Spleen (tissue), 11 donors: ENCODE measurements around the gene VSIG2. TPM values are rescaled to one million over a fixed set of nuclear protein-coding genes. Genes with fewer than 3 reads are reported as not detected.

Source experiments
- DNase-seq: peaks from one replicate; pipeline ENCODE4 v3.0.0-alpha.2; 2020
- H3K27ac ChIP-seq, 8 donors: fragments of 200-600 bp; sonication (generic) in 7 of 8; 1 replicate in 4 of 8; 2 replicates in 4 of 8; pipeline versions ENCODE4 v1.5.0 to v1.8.0; 2016 to 2021; ENCODE audit warnings: inconsistent platforms in 4 of 8, mild to moderate bottlenecking in 4 of 8, moderate library complexity in 1 of 8
- H3K27me3 ChIP-seq, 7 donors: fragments of 200-600 bp; sonication (generic) in 6 of 7; replicated peaks in 1 of 7; 1 replicate in 4 of 7; 2 replicates in 3 of 7; pipeline versions ENCODE4 v1.5.0 to v1.8.0; 2016 to 2021; ENCODE audit warnings: inconsistent platforms in 3 of 7, mild to moderate bottlenecking in 1 of 7
- H3K36me3 ChIP-seq, 6 donors: fragments of 200-600 bp; sonication (generic) in 5 of 6; 1 replicate in 4 of 6; 2 replicates in 2 of 6; pipeline versions ENCODE4 v1.5.0 to v1.8.0; 2016 to 2021; ENCODE audit warnings: inconsistent platforms in 2 of 6
- H3K4me1 ChIP-seq, 6 donors: fragments of 200-600 bp; sonication (generic) in 5 of 6; 1 replicate in 3 of 6; 2 replicates in 3 of 6; pipeline versions ENCODE4 v1.5.0 to v1.8.0; 2016 to 2021; ENCODE audit warnings: inconsistent platforms in 3 of 6
- H3K4me3 ChIP-seq, 8 donors: fragments of 200-600 bp; sonication (generic) in 7 of 8; 1 replicate in 4 of 8; 2 replicates in 4 of 8; pipeline versions ENCODE4 v1.5.0 to v1.8.0; 2016 to 2021; ENCODE audit warnings: inconsistent platforms in 4 of 8, mild to moderate bottlenecking in 4 of 8, moderate library complexity in 2 of 8
- H3K9me3 ChIP-seq, 8 donors: fragments of 200-600 bp; sonication (generic) in 7 of 8; 1 replicate in 4 of 8; 2 replicates in 4 of 8; pipeline versions ENCODE4 v1.5.0 to v1.8.0; 2016 to 2021; ENCODE audit warnings: inconsistent platforms in 4 of 8
- CTCF ChIP-seq, 11 experiments: fragments of 200-600 bp in 7 of 11; fragments of 450-650 bp in 4 of 11; sonication (generic) in 4 of 11; IDR thresholded peaks in 8 of 11; conservative IDR thresholded peaks in 3 of 11; 1 replicate in 7 of 11; 2 replicates in 4 of 11; pipeline versions ENCODE4 v1.4.0 to v1.8.0; 2016 to 2021; ENCODE audit warnings: antibody characterized with exemption in 11 of 11, inconsistent platforms in 4 of 11, mild to moderate bottlenecking in 1 of 11
- POLR2A ChIP-seq, 3 donors: fragments of 450-650 bp; IDR thresholded peaks; one replicate each; pipeline ENCODE4 v1.5.1; 2017; ENCODE audit warnings: antibody characterized with exemption in 3 of 3, mild to moderate bottlenecking in 1 of 3
- POLR2AphosphoS5 ChIP-seq, 3 donors: sonication (generic); formaldehyde crosslinking; IDR thresholded peaks; one replicate each; pipeline ENCODE4 v1.5.1; 2017; ENCODE audit warnings: antibody characterized with exemption in 3 of 3
- WGBS, 5 donors: extraction: QIAGEN DNeasy Blood & Tissue Kit in 3 of 5; methylation state at CpG; one replicate each; pipeline versions ENCODE4 v1.1.5 to v1.1.7; 2013 to 2018; 5-methylcytosine and 5-hydroxymethylcytosine counted together
- intact Hi-C: fragments of 100-400 bp; cut with DNase I; formaldehyde crosslinking; loops from one replicate; pipeline ENCODE4 v1.15.0; 2023; ENCODE audit warnings: low total_unique reads
- polyA plus RNA-seq, 3 donors: library from polyadenylated mRNA; stranded (reverse); fragments of 200-250 nt; gene quantifications; one replicate each; pipeline ENCODE4 v1.2.1, GENCODE V29; 2013
- total RNA-seq, 7 donors: library from RNA; depleted of rRNA in 3 of 7; stranded (reverse); fragments of >200 nt in 3 of 7; fragmentation: NEBNext Ultra II Directional in 4 of 7; extraction: Animal tissue kit (Norgen Biotek cat#: 25700) in 4 of 7; gene quantifications; one replicate each; pipeline versions ENCODE4 v1.1.0 to v1.2.1, GENCODE V29; 2016 to 2021
- donor health status: healthy with polysubstance abuse.
- donor health status: DM: no; HTN: no; CAD: no; lungs with moderate emphysema.
- donor health status: DM: no; HTN: no; CAD: no.
- donor health status: Bipolar disorder and iron deficiency.
- donor health status: healthy.
- donor health status: DM: no; HTN: no; CAD: no.
- donor health status: DM: yes; HTN: yes; CAD: no.

Gene VSIG2
- total and polyA plus RNA-seq, 10 donors: 0.43 to 2.1 (median 1.2) TPM; not detected in 3

GRCh38 chr11:124725719-124726105 lies 26.3 kb downstream of the VSIG2 start:
- H3K36me3 ChIP-seq: no peaks in the 10 kb centered on the region
- intact Hi-C loops: no loop called here
- no peaks in the 10 kb centered on the region for H3K9me3 ChIP-seq
- H3K4me1 ChIP-seq: peaks cover 0 to 31% (median 17%) of the 10 kb centered on the region in 6 donors
- peaks cover 0 to 12% (median 0%) of the 10 kb centered on the region in 7 donors for H3K27me3 ChIP-seq
- H3K4me3 ChIP-seq: peak overlapping the region in 1 of 8 donors; percentile 32
- WGBS, 5 donors: 10 to 27% (median 19%) methylated on average over 6 of the region's 6 CpGs
- TF ChIP-seq POLR2A (IDR thresholded peaks at IDR 0.05) (no peak), CTCF (IDR thresholded peaks at IDR 0.05 in 8 of 11, conservative IDR thresholded peaks at IDR 0.05 in 3 of 11) (no peak), POLR2AphosphoS5 (IDR thresholded peaks at IDR 0.05) (no peak)
- no peak for DNase-seq
- H3K27ac ChIP-seq: peak overlapping the region in 5 of 8 donors; percentile 29 to 59 (median 46)

DNA sequence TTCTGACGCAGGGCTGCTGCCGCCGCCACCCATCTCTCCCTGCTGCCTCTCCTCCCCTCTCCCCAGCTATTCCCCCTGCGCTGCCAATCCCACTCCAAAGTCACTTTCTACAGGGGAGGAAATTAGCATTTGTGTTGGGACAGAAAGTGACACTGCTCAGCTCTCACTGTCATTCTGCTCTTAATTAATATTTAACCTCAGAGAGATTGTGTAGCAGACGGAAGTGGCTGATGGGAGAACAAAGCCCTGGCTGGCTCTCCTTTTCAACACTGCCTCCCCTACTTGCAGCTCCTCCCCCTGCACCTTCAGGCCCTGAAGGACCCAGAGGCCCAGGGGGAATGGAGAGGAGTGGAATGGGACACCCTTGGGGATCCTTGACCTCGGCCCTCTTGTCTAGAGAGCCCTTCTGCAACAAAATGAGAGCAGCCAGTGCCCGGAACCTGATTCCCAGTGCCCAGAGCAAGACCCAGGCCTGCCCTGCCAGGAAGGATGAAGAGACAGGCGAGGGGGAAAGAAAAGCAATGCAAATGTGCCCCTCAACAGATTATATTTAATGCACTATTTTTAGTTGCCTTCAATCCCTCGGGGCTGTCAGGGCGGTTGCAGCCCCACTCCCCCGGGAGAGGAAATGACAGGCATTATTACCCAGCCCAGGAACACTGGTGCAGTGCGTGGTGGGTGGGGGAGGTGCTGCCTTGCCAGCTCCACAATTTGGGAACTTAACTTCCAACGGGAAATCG lies 26.9 kb downstream of the VSIG2 start:
- Histone ChIP-seq H3K4me3 (peak overlapping the region in 1 of 8 donors; percentile 32), H3K36me3 (no peaks in the 10 kb centered on the region), H3K9me3 (no peaks in the 10 kb centered on the region), H3K4me1 (peaks cover 0 to 31% (median 17%) of the 10 kb centered on the region in 6 donors), H3K27ac (peak overlapping the region in 5 of 8 donors; percentile 29 to 59 (median 46)), H3K27me3 (peaks cover 0 to 12% (median 0%) of the 10 kb centered on the region in 7 donors)
- TF ChIP-seq POLR2AphosphoS5 (IDR thresholded peaks at IDR 0.05) (peak in 1 of 3 donors; percentile 46), CTCF (IDR thresholded peaks at IDR 0.05 in 8 of 11, conservative IDR thresholded peaks at IDR 0.05 in 3 of 11) (no peak)
- intact Hi-C loops: no loop called here
- peak; percentile 74 for DNase-seq
- WGBS, 5 donors: 30 to 37% (median 33%) methylated on average over 13 to 14 of the region's 14 CpGs

- DNase-seq: no peak
- no peak overlapping the region for H3K4me3 ChIP-seq
- intact Hi-C loops: no loop called here
- no peaks in the 10 kb centered on the region for H3K36me3 ChIP-seq
- no peak overlapping the region for H3K27ac ChIP-seq
- H3K4me1 ChIP-seq: peaks cover 8 to 41% (median 31%) of the 10 kb centered on the region in 6 donors
- TF ChIP-seq POLR2A (IDR thresholded peaks at IDR 0.05) (no peak), CTCF (IDR thresholded peaks at IDR 0.05 in 8 of 11, conservative IDR thresholded peaks at IDR 0.05 in 3 of 11) (no peak), POLR2AphosphoS5 (IDR thresholded peaks at IDR 0.05) (no peak)
- 18 to 31% (median 28%) methylated on average over 6 of the region's 6 CpGs for WGBS, 5 donors
- peaks cover 0 to 36% (median 15%) of the 10 kb centered on the region in 7 donors for H3K27me3 ChIP-seq
- no peaks in the 10 kb centered on the region for H3K9me3 ChIP-seq
Observed at GRCh38 chr11:124722176-124722575, 29.9 kb downstream of the VSIG2 start.

- intact Hi-C loops: no loop called here
- H3K9me3 ChIP-seq: no peaks in the 10 kb centered on the region
- H3K27me3 ChIP-seq: peaks cover 0 to 50% (median 15%) of the 10 kb centered on the region in 7 donors
- 81 to 92% (median 90%) methylated on average over 2 of the region's 2 CpGs for WGBS, 5 donors
- no peak for TF ChIP-seq POLR2AphosphoS5 (IDR thresholded peaks at IDR 0.05)
- no peak for TF ChIP-seq CTCF (IDR thresholded peaks at IDR 0.05 in 8 of 11, conservative IDR thresholded peaks at IDR 0.05 in 3 of 11)
- TF ChIP-seq POLR2A (IDR thresholded peaks at IDR 0.05): no peak
- H3K4me3 ChIP-seq: no peak overlapping the region
- no peaks in the 10 kb centered on the region for H3K36me3 ChIP-seq
- no peak for DNase-seq
- peaks cover 0 to 24% (median 16%) of the 10 kb centered on the region in 6 donors for H3K4me1 ChIP-seq
- no peak overlapping the region for H3K27ac ChIP-seq
Observed at GRCh38 chr11:124719534-124719933, 32.5 kb downstream of the VSIG2 start.
